IPS-NIHi11 (cell line): ENCODE results near the gene CREBRF.
A peak's percentile ranks its signal among the peaks of the same experiment; 100 is the strongest.
"Not testable (repeated sequence)": the region's sequence is repeated elsewhere in the genome, so short reads cannot be mapped to it uniquely, and the experiment has no call there.

Source experiments
- DNase-seq: peaks from one replicate; pipeline ENCODE4 v3.0.0; 2012; ENCODE audit warnings: mixed read lengths, low spot score

CREBRF gene, protein sequence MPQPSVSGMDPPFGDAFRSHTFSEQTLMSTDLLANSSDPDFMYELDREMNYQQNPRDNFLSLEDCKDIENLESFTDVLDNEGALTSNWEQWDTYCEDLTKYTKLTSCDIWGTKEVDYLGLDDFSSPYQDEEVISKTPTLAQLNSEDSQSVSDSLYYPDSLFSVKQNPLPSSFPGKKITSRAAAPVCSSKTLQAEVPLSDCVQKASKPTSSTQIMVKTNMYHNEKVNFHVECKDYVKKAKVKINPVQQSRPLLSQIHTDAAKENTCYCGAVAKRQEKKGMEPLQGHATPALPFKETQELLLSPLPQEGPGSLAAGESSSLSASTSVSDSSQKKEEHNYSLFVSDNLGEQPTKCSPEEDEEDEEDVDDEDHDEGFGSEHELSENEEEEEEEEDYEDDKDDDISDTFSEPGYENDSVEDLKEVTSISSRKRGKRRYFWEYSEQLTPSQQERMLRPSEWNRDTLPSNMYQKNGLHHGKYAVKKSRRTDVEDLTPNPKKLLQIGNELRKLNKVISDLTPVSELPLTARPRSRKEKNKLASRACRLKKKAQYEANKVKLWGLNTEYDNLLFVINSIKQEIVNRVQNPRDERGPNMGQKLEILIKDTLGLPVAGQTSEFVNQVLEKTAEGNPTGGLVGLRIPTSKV

DNA sequence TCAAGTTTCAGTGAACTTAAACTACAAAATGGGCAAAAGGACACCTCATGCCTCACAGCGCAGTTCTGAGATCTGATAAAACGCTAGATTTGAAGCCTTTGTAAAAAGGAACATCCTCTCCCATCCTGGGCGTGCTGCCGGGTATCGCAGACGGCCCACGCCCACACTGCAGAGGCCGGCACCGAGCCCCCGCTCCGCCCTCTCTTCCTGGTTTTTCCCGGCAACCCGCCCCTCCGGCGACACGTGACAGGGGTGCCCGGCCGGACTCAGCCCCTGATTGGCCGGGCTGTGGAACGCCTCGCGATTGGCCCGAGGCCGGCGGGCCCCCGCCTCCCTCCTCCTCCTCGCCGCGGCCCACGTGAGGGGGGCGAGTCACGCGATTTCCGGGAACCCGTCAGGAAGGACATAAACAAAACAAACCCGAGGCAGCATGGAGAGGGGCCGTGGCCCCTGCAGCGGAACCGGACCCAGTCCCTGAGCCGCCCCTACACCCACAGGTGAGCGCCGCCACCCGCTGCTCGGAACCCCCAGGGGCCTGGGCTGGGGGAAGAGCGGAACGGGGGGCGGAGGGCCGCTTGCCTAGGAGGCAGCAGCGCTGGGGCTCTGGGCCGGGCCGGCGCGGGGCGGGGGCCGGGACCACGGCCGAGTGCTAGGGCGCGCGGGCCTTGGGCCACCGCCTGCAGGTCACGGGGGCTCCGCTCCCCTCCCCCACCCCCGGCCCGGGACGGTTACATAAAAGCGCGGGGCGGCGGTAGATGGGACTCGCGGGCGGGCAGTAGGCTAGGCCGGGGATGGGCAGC lies at the start of gene CREBRF:
TSS of gene CREBRF (plus strand) at position 370 of the 800 bp plus-strand sequence. CDS start 24,424 bp downstream, outside the sequence.
- peak; percentile 98 for DNase-seq

DNA sequence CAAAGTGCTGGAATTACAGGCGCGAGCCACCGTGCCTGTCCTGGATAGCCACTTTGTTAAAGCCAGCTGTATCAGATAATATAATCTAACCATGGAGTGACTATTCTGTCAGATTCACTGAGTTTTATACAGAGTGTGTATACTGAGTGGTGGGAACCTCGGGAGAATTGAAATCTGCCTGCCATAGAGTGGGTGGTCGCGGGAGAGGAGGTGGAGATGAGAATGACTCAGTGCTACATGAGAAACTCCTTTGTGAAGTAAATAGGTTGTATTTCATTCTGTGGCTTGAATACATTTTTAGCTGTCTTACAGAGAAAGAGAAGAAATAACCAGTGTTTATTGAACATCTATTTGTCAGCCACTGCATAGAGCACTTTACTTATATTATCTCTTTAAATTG lies 46.1 kb upstream of the CREBRF start:
- DNase-seq, result no peak

DNA sequence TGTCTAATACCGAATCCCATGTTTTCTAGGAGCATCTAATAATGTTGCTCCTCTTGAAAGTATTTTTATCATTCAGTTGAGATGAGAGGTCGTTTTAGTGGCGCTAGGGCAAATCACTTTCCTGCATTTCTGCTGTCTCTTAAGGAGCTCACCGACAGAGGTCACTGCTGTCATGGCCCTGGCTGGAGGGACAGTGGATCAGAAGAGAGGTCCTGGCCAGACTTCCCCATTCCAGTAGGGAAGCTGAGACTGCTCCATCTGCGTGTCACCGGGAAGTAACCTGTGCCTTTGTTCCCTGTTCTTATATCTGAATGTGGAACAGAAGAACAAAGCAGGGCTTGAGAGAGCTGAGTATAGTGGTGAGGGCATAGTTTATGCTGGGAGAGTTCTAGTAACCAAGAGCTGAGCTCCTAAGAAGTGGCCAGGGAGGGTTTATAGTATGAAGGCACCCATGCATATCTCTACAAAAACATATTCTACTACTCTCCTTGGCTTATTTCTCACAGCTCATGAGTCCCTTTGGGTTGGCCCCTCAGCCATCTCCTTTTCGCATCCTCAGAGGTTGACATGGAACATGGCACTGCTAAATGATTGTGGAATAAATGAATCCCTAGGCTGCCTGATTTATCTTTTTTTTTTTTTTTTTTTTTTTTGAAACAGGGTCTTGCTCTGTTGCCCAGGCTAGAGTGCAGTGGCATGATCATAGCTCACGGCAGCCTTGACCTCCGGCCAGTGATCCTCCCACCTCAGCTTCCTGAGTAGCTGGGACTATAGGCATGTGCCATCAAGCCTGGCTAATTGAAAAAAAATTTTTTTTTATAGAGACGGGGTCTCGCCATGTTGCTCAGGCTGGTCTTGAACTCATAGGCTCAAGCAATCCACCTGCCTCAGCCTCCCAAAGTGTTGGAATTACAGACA lies 45.3 kb upstream of the CREBRF start:
- peak; percentile 39 for DNase-seq

DNA sequence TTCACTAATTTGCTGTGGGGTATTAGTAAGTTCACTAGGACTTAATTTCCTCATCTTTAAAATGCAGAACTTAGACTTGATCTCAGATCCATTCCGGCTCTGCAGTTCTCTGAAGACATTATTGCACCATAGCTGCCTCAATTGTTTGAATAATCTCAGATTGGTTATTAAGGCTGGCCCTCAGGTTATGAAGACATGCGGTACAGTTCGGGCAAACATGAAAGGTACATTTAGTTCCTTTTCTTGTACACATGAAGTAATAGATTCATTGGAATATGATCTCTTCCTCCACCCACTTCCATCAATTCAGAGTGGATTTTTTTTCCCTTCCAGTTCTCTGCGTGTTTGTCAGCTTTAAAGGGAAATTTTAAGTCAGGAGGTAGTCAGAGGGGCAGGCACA lies 44.6 kb upstream of the CREBRF start:
- no peak for DNase-seq

DNA sequence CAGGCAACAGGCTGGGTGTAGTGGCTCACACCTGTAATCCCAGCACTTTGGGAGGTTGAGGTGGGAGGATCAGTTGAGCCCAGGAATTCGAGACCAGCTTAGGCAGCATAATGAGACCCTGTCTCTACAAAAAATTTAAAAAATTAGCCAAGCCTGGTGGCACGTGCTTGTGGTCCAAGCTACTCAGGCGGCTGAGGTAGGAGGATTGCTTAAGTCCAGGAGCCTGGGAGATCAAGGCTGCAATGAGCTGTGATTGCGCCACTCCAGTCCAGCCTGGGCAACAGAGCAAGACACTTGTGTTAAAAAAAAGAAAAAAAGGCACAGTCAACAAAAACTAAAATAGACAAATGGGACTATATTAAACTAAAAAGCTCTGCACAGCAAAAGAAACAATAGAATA lies 43.3 kb upstream of the CREBRF start:
- no peak for DNase-seq

DNA sequence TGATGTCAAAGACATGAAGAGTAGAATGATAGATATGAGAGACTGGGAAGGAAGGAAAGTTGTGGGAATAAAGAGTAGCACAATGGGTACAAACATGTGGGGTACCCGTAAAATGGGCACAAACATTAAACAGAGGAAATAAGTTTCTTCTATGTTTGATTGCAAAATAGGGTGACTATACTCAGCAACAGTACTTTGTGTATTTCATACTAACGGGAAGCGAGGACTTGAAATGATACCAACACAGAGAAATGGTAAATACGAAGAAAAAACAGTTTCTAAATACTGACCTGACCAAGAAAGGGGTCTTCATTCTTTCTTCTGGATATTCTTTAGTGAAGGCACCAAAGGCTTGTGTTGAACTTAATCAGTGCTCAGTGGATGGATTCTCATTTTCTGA lies 41.5 kb upstream of the CREBRF start:
- DNase-seq, result no peak

DNA sequence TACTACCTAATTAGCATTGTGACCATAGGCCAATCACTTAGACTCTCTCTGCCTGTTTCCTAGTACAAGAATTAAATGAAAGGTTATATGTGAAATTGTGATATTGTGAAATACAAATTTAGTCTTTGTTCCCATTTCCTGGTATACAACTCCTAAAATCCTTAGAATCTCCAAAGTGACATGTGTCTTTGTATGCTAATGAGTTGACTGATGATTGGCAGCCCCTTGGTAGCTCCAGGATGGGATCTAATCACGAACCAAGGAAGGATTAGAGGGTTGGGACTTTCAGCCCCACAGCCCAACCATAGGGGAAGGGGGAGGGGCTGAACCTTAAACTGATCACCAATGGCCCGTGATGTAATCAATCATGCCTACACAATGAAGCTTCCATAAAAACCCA lies 41.0 kb upstream of the CREBRF start:
- no peak for DNase-seq

DNA sequence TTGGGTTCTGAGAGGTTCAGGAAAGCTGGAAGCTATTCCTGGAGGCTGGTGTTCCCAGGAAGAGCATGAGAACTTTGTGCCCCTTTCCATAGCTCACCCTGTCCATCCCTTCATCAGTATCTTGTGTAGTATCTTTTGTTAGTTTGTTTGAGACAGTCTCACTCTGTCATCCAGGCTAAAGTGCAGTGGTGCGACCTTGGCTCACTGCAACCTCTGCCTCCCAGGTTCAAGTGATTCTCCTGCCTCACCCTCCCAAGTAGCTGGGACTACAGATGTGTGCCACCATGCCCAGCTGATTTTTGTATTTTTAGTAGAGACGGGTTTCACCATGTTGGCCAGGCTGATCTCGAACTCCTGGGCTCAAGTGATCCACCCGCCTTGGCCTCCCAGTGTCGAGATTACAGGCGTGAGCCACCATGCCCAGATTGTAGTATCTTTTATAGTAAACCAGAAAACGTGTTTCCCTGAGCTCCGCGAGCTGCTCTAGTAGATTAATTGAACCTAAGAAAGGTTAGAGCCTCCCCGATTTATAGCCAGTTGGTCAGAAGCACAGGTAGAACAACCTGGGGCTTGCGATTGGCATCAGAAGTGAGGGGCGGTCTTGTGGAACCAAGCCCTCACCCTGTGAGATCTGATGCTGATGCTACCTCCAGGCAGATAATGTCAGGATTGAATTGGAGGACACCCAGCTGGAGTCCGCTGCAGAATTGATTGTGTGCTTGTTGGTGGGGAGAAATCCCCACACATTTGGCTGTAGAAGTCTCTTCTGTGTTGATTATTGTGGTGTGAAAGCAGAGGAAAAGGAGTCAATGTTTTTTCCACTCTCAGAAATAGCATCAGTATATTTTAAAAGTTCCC lies 40.3 kb upstream of the CREBRF start:
- no peak for DNase-seq

DNA sequence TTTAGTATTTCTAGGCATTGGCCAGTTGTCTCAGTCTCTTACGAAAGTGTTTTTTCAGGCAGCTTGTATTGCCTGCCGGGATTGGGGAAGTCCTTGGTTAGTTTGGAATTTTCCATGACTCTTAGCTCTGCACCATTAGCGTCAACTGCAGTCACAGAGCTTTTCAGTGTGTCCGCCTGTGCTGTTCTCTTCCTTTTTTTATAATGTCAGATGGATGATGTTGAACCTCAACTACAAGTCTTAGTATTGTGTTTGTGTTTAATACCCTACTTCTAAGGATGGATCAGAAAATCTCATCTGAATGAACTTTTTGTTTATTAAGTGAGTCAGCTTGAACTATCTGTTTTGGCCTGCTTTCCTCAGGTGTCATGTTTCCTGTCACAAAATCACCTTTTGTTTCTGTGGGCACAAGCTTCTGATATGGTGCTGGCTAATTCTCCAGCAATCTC lies 39.5 kb upstream of the CREBRF start:
- DNase-seq, result peak; percentile 26

DNA sequence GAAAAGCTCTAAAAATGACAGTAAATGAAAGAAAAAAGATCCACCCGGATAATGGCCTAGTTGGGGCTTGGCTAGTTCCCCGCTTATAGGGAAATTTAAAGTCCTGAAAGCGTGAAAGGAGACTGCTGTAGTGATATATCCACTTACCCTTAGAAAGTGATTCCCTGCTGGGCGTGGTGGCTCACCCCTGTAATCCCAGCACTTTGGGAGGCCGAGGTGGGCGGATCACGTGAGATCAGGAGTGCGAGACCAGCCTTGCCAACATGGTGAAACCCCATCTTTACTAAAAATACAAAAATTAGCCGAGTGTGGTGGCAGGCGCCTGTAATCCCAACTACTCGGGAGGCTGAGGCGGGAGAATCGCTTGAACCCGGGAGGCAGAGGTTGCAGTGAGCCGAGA lies 39.1 kb upstream of the CREBRF start:
- DNase-seq, result not testable (repeated sequence)

DNA sequence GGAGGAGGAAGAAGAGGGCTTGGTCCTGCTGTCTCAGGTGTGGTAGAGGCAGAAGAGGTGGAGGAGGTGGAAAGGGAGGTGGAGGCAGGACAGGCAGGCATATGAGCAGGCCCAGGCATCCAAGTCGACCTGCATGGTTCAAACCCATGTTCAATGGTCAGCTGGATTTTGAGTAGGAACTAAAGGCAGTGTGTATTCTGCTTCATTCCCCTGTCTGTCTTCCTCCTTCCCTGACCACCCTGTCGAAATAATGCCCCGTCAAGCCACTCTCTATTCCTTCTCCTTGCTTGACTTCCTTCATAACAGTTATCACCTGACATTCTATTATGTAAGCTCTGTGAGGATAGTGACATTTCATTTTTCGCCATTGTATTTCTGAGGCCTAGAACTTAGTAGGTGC lies 37.8 kb upstream of the CREBRF start:
- no peak for DNase-seq

DNA sequence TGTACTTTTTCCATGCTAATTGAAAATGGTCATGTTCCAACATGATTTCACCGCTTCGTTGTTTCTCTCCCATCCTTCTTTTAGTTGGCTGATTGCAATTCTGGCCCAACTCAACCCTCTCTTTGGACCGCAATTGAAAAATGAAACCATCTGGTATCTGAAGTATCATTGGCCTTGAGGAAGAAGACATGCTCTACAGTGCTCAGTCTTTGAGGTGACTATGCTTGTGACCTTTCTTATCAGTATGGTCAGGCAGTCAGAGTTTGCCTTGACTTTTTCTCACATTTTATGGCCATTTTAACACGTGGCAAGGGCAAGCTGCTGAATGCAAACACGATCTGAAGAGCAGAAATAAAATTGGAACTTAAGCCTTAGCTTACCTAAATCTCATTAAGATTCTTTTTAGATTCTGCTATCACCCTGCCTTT lies 36.0 kb upstream of the CREBRF start:
- DNase-seq, result no peak

DNA sequence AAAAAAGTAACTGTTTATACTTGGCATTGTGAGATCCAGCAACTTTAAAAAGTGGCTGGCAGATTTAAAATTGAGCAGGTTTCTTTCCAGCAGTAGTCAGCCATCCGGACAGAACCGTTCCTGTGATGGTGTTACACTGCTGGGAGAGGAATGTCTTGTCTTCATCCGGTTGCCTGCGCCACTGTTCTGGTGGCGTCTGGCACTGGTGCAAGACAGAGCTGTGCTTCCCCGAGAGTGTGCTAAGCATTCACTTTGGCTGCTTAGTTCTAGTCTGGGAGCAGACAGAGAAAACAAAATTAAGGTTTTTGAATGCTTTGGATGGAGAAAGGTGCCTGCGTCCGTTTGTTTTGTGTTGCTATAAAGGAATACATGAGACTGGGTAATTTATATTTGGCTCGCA lies 35.5 kb upstream of the CREBRF start:
- DNase-seq, result no peak

DNA sequence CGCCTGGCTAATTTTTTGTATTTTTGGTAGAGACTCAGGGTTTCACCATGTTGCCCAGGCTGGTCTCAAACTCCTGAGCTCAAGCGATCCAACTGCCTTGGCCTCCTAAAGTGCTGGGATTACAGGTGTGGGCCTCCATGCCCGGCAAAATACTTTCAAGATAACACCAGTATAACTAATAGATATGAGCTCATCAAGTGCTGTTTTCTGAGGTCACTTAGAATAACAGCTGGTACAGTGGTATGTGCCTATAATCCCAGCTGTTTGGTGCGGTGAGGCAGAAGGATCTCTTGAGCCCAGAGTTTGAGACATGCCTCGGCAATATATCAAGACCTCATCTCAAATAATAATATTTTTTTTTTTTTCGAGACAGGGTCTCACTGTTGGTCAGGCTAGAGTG lies 30.5 kb upstream of the CREBRF start:
- DNase-seq, result no peak

DNA sequence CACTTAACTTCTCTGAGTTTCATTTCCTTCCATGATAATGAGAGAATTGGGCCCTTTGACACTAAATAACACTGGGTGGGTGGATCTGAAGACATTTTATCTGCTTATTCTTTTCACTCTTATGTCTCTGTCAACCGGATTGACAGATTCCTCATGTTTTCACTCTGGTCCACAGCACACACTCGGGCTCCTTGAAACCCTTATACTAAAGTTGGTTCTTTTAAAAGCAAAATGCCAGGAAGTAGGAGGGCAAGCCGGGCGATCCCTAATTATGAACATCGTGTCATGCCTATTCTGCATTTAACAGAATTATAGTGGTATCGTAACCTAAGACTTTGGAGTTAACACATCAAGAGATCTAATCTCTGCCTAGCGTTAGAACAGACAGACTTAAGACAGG lies 28.2 kb upstream of the CREBRF start:
- no peak for DNase-seq

DNA sequence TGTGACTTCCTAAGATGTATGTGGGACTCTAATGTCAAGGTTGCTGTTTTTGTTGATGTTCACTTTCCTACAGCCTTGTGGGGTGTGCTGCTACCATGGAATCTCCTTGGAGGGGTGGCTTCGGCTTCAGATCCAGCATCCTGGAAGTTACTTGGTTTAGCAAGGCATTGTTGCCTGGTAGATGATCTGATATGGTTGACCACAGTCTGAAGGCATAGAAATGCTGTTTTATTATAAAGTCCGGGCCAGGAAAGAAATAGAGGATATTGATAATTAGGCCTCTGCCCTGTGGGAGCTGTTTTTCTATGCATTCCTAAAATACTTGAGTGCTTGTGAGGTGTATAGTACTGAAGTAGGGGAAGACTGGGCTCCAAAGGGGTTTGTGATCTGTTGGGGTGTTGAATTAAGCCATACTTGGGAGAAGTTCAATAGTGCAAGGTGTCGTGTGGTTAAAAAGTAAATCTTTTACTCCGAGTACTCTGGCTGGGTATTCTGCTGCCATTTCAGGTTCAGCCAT lies 27.3 kb upstream of the CREBRF start:
- no peak for DNase-seq

DNA sequence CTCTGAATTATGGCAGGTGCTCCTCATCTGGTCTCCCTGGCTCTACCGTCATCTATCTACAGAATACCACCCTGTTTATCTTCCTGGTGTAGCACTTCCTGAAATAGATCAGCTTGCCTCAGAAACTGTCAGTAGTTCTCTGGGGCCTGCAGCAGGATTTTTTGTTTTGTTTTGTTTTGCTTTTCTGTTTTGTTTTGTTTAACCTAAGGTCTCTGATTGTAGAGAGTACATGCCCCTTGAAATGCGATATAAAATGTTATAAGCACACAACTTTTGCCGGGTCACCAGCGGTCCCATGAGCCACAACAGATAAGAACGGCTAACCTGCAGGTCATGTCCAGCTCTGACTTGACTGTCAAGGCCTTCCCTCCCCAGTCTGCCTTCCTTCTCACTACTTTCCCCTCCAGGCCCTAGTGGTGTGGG lies 26.6 kb upstream of the CREBRF start:
- no peak for DNase-seq

DNA sequence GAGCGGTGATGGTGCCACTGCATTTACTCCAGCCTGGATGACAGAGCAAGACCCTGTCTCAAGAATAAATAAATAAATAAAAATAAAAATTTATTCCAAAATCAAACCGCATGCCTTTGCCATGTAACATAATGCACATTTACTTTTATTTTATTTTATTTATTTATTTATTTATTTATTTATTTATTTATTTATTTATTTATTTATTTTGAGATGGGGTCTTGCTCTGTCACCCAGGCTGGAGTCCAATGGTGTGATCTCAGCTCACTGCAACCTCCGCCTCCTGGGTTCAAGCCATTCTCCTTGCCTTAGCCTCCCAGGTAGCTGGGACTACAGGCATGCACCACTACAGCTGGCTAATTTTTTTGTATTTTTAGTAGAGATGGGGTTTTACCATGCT lies 24.1 kb upstream of the CREBRF start:
- DNase-seq, result not testable (repeated sequence)

DNA sequence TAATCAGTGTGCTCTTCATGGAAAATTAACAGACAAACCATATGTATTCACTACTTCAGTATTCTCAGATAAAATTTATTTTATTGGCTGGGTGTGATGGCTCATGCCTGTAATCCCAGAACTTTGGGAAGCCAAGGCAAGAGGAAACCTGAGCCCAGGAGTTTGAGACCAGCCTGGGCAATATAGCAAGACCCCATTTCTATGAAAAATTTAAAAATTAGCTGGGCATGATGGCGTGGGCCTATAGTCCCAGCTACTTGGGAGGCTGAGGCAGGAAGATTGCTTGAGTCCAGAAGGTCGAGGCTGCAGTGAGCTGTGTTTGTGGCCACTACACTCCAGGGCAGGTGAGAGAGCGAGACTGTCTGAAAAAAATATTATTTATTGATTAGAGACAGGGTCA lies 23.4 kb upstream of the CREBRF start:
- DNase-seq, result no peak

DNA sequence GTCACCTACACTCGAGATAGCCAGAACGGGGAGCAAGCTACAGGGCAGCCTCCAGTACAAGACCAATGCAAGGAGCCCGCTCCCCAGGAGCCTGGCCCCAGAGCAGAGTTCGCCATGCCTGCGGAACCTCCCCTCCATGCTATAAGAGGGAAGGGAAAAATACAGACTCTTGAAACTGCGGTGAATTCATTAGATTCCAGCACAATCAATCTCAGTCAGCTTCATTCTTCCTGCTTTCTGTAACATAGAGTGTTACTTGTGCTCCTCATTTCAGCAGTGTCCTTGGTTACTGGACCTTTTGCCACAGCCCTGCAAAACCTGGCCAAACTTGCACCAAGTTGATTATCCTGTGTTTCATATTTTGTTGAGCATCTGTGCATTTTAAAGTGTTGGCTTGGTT lies 22.2 kb upstream of the CREBRF start:
- no peak for DNase-seq
